ENCODE measurements around the gene SALL4. TPM values are rescaled to one million over a fixed set of nuclear protein-coding genes. Genes with fewer than 3 reads are reported as not detected.

The SALL4 gene
- total and polyA plus RNA-seq, 9 of the 15 experiments (the other 6 are each of a cell fraction or from before 2014, with no cell fraction given) = 0.03 to 0.07 TPM; not detected in 7

GRCh38 chr20:51749674-51750036 is 52.7 kb downstream of the SALL4 start:
- no peaks in the 10 kb centered on the region for H4K20me1 ChIP-seq (replicated peaks; ENCODE audit: control insufficient read depth, insufficient read depth, low read length)
- no peaks in the 10 kb centered on the region for H3K4me1 ChIP-seq (replicated peaks in 1 of 2; ENCODE audit: control insufficient read depth in 2 of 2, insufficient read depth in 2 of 2, low read length in 2 of 2)
- H3K4me3 ChIP-seq = no peak overlapping the region
- H3K9me3 ChIP-seq (replicated peaks; ENCODE audit: control insufficient read depth, insufficient read depth, low read depth, low read length) = no peaks in the 10 kb centered on the region
- no peaks in the 10 kb centered on the region for H3K79me2 ChIP-seq (ENCODE audit: control insufficient read depth, insufficient read depth, low read length)
- in situ Hi-C loops (cut with MboI) (no loop called here), intact Hi-C loops (cut with micrococcal nuclease) (no loop called here)
- BruUV-seq (replicated peaks) = no TSS peak
- ChIA-PET POLR2A (no interaction called here), CTCF (ENCODE audit: low intra/inter-chr PET ratio) (no interaction called here)
- no peaks in the 10 kb centered on the region for H3K9me1 ChIP-seq (ENCODE audit: control insufficient read depth, insufficient read depth, low read length)
- no peak for TF ChIP-seq RCOR1 (IDR thresholded peaks at IDR 0.05; ENCODE audit: borderline replicate concordance in 1 of 2, low read depth in 2 of 2, low read length in 2 of 2)
- TF ChIP-seq ASH1L (IDR thresholded peaks at IDR 0.05; ENCODE audit: borderline replicate concordance, low read depth, partially characterized antibody) = no peak
- no peak for TF ChIP-seq GTF2A2 (tag; IDR thresholded peaks at IDR 0.05)
- no peak for TF ChIP-seq ZNF408 (CRISPR knock-in tag; IDR thresholded peaks at IDR 0.05; ENCODE audit: low read depth)
- no peak for TF ChIP-seq PURB (CRISPR knock-in tag; IDR thresholded peaks at IDR 0.05; ENCODE audit: low read depth)
- TF ChIP-seq ZHX1 (conservative IDR thresholded peaks at IDR 0.05; ENCODE audit: low read length) = no peak
- no peak for TF ChIP-seq CCAR2 (IDR thresholded peaks at IDR 0.05; ENCODE audit: low read depth, low read length)
- no peak for TF ChIP-seq DDX20 (tag; IDR thresholded peaks at IDR 0.05; ENCODE audit: low read depth)
- TF ChIP-seq ZNF3 (CRISPR knock-in tag; IDR thresholded peaks at IDR 0.05) = no peak
- WGBS (ENCODE audit: insufficient coverage, low coverage, missing lambda C conversion rate) = 13% methylated on average over 1 of the region's 1 CpG
- no peak overlapping the region for H3K9ac ChIP-seq (ENCODE audit: insufficient read depth in 1 of 2, low read depth in 2 of 2, low read length in 2 of 2)
- no peaks in the 10 kb centered on the region for H3K36me3 ChIP-seq (ENCODE audit: control insufficient read depth, insufficient read depth, low read length)
- FAIRE-seq (no peak), ATAC-seq (no peak), DNase-seq (ENCODE audit: extremely low read depth in 1 of 4, low spot score in 3 of 4) (no peak)
- no peak overlapping the region for H3K4me2 ChIP-seq (ENCODE audit: insufficient read depth, low read length)
- H3K27me3 ChIP-seq (ENCODE audit: control insufficient read depth in 2 of 2, insufficient read depth in 2 of 2, low read length in 2 of 2) = peaks cover 5 to 13% of the 10 kb centered on the region in 2 experiments; a peak in 3 of 5 replicates
- no peak overlapping the region for H3K27ac ChIP-seq (ENCODE audit: extremely low read depth, low read depth, low read length)
- H2AFZ ChIP-seq (ENCODE audit: low read depth, low read length) = no peak overlapping the region

Data from K562 (cell line).